KMS-11 (cell line): ENCODE measurements around the gene OXSR1.

Experiments used
- H2AFZ ChIP-seq: fragments of 200-600 bp; sonication (generic); 2 replicates; pipeline ENCODE4 v1.6.1; 2016; ENCODE audit warnings: antibody characterized with exemption, mixed run types, low read depth
- H3K27ac ChIP-seq: fragments of 200-600 bp; sonication (generic); 2 replicates; pipeline ENCODE4 v1.6.1; 2016; ENCODE audit warnings: mild to moderate bottlenecking, mixed run types
- H3K27me3 ChIP-seq: fragments of 200-600 bp; sonication (generic); 2 replicates; pipeline ENCODE4 v1.6.1; 2017; ENCODE audit warnings: mild to moderate bottlenecking, low read depth, mixed run types, moderate library complexity; ENCODE audit not compliant: insufficient read depth
- H3K36me3 ChIP-seq: fragments of 200-600 bp; sonication (generic); 2 replicates; pipeline ENCODE4 v1.6.1; 2017; ENCODE audit warnings: mild to moderate bottlenecking, mixed run types; ENCODE audit not compliant: insufficient read depth
- H3K4me1 ChIP-seq: fragments of 200-600 bp; sonication (generic); 2 replicates; pipeline ENCODE4 v1.6.1; 2016; ENCODE audit warnings: mild to moderate bottlenecking, low read depth, mixed run types; ENCODE audit not compliant: poor library complexity, severe bottlenecking
- H3K4me2 ChIP-seq: fragments of 200-600 bp; sonication (generic); 2 replicates; pipeline ENCODE4 v1.7.0; 2016; ENCODE audit warnings: mild to moderate bottlenecking, mixed run types
- H3K4me3 ChIP-seq: fragments of 200-600 bp; sonication (generic); IDR thresholded peaks from 2 replicates; pipeline ENCODE4 v1.6.1; 2017; ENCODE audit warnings: low read depth, low read length, mixed read lengths; ENCODE audit not compliant: insufficient read depth
- H3K79me2 ChIP-seq: fragments of 200-600 bp; sonication (generic); 2 replicates; pipeline ENCODE4 v1.6.1; 2016; ENCODE audit warnings: low read depth, mixed run types; ENCODE audit not compliant: insufficient read depth
- H3K9ac ChIP-seq: fragments of 200-600 bp; sonication (generic); 2 replicates; pipeline ENCODE4 v1.6.1; 2016; ENCODE audit warnings: mild to moderate bottlenecking, mixed run types
- H4K20me1 ChIP-seq: fragments of 200-600 bp; sonication (generic); 2 replicates; pipeline ENCODE4 v1.6.1; 2016; ENCODE audit warnings: mild to moderate bottlenecking, mixed run types; ENCODE audit not compliant: insufficient read depth
- CTCF ChIP-seq: fragments of 200-600 bp; sonication (generic); conservative IDR thresholded peaks from 2 replicates; pipeline ENCODE4 v1.6.1; 2017; ENCODE audit warnings: low read depth, mild to moderate bottlenecking, antibody characterized with exemption, low read length, moderate library complexity, mixed read lengths

The OXSR1 gene

GRCh38 chr3:38142959-38143358 is 22.4 kb upstream of the OXSR1 start:
- H3K4me3 ChIP-seq = no peak overlapping the region
- H3K36me3 ChIP-seq = no peaks in the 10 kb centered on the region
- no peaks in the 10 kb centered on the region for H3K79me2 ChIP-seq
- H3K9ac ChIP-seq = no peak overlapping the region
- no peak overlapping the region for H3K4me2 ChIP-seq
- H3K27me3 ChIP-seq = no peaks in the 10 kb centered on the region
- TF ChIP-seq CTCF = no peak
- H3K27ac ChIP-seq = no peak overlapping the region
- no peak overlapping the region for H2AFZ ChIP-seq
- peaks cover 2% of the 10 kb centered on the region for H3K4me1 ChIP-seq
- no peaks in the 10 kb centered on the region for H4K20me1 ChIP-seq

GRCh38 chr3:38143511-38143910 is 21.8 kb upstream of the OXSR1 start:
- no peaks in the 10 kb centered on the region for H3K4me1 ChIP-seq
- H3K36me3 ChIP-seq = no peaks in the 10 kb centered on the region
- H3K79me2 ChIP-seq = no peaks in the 10 kb centered on the region
- no peak overlapping the region for H2AFZ ChIP-seq
- H3K4me2 ChIP-seq = no peak overlapping the region
- H4K20me1 ChIP-seq = no peaks in the 10 kb centered on the region
- no peak overlapping the region for H3K9ac ChIP-seq
- no peaks in the 10 kb centered on the region for H3K27me3 ChIP-seq
- no peak for TF ChIP-seq CTCF
- no peak overlapping the region for H3K4me3 ChIP-seq
- H3K27ac ChIP-seq = no peak overlapping the region

- Histone ChIP-seq H3K9ac (no peak overlapping the region), H3K4me1 (no peaks in the 10 kb centered on the region)
- no peak for TF ChIP-seq CTCF
Observed at GRCh38 chr3:38146504-38146903, 18.8 kb upstream of the OXSR1 start.

GRCh38 chr3:38147421-38147820 is 17.9 kb upstream of the OXSR1 start:
- H3K9ac ChIP-seq = no peak overlapping the region
- no peaks in the 10 kb centered on the region for H3K4me1 ChIP-seq
- no peaks in the 10 kb centered on the region for H4K20me1 ChIP-seq
- no peak overlapping the region for H3K4me2 ChIP-seq
- H3K79me2 ChIP-seq = no peaks in the 10 kb centered on the region
- no peak for TF ChIP-seq CTCF
- H3K27ac ChIP-seq = no peak overlapping the region
- no peaks in the 10 kb centered on the region for H3K36me3 ChIP-seq
- no peaks in the 10 kb centered on the region for H3K27me3 ChIP-seq
- no peak overlapping the region for H3K4me3 ChIP-seq
- no peak overlapping the region for H2AFZ ChIP-seq

More at GRCh38 chr3:38146504-38146903, 18.8 kb upstream of the OXSR1 start:
- no peaks in the 10 kb centered on the region for H3K36me3 ChIP-seq
- H2AFZ ChIP-seq = no peak overlapping the region
- H3K4me3 ChIP-seq = no peak overlapping the region
- H3K79me2 ChIP-seq = no peaks in the 10 kb centered on the region
- H4K20me1 ChIP-seq = no peaks in the 10 kb centered on the region
- H3K4me2 ChIP-seq = no peak overlapping the region
- H3K27ac ChIP-seq = no peak overlapping the region
- H3K27me3 ChIP-seq = no peaks in the 10 kb centered on the region
